ENCODE results near the gene KDM2B.
A peak's percentile ranks its signal among the peaks of the same experiment; 100 is the strongest.
"Not testable (repeated sequence)": the region's sequence is repeated elsewhere in the genome, so short reads cannot be mapped to it uniquely, and the experiment has no call there.

The KDM2B gene

DNA sequence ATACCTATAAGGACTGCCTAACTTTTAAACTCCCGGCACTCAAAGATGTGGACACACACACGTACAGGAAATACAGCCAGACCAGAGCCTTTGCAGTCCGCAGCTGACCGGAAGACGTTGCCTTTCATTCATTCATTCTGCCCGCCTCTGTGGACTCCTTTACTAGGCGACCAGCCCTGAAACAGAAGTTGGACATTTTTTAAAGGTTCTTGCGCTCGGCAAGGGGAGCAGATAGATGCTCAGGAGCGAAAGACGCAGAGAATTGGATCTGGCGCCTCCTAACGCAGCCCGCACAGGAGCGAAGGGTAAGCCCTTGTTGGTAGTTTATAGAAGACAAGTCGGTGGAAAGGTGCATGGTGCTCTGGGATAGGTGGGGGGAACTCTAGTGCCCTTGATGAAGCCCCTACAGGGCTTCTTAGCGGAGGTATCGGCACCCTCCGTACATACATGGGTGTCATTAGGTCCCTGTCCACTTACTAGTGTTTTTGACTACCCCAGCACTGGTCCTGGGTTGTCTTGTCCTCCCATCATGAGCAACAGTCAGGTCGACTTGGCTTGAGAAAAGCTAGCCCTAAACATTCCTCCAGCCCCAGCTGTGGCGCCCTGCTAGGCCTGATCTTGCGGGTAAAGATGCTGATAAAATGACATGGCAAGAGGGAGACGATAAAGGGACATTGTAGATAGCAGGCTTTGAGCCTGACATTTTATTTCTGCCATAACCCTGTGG, at the start of gene KDM2B:
TSS of gene KDM2B (minus strand) at position 65 of the 727 bp plus-strand sequence. CDS start 112 bp downstream, outside the sequence.
- peak; percentile 74 for DNase-seq

DNA sequence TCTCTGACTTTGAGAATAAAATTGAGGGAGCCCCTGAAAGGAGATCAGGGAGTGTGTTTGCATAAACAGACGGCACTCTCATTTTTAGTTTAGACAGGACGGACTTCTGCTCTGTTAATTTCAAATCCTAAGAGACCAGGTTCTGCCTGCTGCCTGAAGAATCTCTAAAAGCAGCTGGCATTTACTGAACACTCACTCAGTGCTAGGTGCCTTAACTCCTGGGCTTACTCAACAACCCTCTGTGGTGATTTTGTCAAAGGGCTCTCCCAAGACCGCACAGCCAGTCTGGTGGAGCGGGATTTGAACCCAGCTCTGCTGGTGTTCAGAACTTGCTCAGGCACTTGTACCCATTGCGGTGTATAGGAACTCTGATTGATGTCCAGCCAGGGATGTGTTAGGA, 47.7 kb upstream of the KDM2B start:
- DNase-seq, result no peak

- DNase-seq, result peak; percentile 8
Measured at GRCh38 chr12:121628037-121628436, 47.2 kb upstream of the KDM2B start.

- peak; percentile 85 for DNase-seq
Measured at GRCh38 chr12:121626853-121627640, 46.2 kb upstream of the KDM2B start.

DNA sequence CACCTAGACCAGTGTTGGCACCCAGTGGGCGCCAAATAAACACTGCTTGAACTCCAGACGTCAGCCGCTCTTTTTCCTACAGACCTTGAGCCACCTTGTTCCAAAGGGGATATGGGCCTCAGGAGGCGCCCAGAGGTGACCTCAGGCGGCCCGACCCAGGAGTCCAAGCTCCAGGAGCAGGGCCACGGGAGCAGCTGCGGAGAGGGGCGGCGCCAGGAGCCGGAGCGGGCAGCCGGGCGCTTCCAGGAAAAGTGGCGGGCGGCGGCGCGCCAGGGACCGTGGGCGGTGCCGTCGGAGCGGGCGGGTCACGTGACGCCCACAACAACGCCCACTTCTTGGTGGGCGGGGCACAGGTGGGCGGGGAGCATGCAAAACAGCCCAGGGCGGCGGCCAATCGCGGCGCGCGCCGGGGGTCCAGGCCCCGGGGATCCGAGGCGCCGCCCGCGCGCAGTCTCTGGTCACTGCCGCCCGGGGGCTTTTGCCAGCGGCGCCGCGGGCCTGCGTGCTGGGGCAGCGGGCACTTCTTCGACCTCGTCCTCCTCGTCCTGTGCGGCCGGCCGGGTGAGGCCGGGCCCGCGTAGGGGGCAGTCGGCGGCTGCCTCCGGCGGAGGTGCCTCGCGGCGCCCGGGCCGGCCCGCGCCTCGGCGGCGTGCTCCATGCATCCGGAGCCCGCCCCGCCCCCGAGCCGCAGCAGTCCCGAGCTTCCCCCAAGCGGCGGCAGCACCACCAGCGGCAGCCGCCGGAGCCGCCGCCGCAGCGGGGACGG, 45.4 kb upstream of the KDM2B start, which contains the start of gene ORAI1:
TSS of gene ORAI1 (plus strand) at position 444 of the 766 bp plus-strand sequence.
- peak; percentile 96 for DNase-seq

DNA sequence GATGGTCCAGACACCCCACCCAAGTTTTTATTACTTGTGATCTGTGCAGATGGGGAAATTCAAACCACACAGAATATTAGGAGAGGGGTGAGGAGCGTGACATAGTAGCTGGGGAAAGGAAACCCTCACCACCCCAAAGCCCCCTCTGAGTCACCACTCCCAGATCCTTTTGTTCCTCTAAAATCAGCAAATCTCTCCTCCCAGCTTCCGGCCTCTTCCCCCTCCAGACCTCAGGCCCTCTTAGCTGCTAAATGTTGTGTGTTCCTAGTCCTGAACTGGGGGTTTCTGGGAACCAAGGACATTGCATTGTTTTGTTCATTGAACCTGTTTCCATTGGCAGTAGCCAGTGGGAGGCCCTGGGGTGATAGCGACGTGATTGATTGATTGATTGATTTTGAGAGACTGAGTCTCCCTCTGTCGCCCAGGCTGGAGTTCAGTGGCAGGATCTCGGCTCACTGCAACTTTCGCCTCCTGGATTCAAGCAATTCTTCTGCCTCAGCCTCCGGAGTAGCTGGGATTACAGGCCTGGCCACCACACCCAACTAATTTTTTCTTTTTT, 39.6 kb upstream of the KDM2B start:
- DNase-seq, result peak; percentile 21

GRCh38 chr12:121618659-121619233, 37.9 kb upstream of the KDM2B start:
- DNase-seq, result no peak

GRCh38 chr12:121614872-121615467, 34.1 kb upstream of the KDM2B start:
- DNase-seq, result no peak

DNA sequence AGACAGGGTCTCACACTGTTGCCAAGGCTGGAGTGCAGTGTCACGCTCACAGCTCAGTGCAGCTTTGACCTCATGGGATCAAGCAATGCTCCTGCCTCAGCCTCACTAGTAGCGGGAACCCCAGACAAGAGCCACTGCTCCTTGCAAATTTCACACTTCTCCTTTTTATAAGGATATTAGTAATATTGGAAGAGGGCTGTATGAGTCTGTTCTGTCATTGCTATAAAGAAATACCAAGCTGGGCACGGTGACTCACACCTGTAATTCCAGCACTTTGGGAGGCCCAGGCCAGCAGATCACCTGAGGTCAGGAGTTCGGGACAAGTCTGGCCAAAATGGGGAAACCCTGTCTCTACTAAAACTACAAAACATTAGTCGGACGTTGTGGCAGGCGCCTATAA, 32.6 kb upstream of the KDM2B start:
- DNase-seq, result no peak

DNA sequence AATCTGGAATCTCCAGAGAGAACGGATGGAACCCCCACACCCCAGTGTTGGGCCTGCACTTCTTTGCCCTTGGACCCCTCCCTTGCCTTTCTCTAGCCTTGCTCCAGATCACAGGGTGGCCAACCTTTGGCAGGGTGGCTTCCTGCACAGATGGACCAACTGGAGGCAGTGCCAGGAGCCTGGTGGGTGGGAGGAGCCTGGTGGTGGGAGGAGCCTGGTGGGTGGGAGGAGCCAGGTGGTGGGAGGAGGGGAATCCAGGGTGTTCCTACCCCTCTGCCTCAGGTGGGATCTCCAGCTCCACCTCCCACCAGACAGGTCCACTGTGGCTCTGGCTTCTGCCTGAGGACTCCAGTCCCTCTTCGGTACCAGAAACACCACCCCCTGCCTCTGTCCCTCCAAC, 30.5 kb upstream of the KDM2B start:
- no peak for DNase-seq

DNA sequence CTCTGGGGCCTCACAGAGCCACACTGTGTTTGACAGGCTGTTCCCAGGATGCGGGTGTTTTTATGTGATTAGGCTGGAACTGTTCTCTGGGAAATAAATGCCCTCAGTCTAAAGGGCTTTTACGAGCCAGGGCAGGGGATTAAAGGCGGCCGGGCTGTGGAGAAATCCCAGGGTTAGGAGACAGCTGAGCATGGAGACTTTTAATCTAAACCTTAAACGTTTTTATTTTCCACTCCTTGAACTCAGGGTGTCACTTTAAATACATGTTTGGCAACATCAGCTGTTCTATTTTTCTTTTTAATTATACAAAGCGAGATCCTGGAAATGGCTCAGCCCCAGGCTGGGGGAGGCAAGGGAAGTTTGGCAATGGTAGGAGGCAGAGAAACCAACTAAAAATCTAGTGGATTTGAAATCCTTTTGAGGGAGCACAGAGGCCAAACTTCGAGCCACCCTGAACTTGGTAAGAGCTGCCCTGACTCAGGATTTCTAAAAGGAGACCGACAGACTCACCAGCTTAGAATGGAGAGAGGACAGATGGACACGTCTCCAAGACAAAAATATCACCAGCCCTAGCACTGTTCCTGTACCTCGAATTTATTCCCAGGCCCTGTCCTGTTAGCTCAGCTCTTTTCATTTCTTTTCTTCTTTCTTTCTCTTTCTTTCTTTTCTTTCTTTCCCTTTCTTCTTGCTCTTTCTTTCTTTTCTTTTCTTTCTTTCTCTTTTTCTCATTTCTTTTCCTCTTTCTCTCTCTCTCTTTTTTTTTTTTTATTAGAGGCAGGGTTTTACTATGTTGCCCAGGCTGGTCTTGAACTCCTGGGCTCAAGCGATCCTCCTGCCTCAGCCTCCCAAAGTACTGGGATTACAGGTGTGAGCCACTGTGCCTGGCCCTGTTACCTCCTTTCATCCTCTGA, 29.7 kb upstream of the KDM2B start:
- peak; percentile 9 for DNase-seq

GRCh38 chr12:121608301-121608700, 27.5 kb upstream of the KDM2B start:
- DNase-seq, result no peak

DNA sequence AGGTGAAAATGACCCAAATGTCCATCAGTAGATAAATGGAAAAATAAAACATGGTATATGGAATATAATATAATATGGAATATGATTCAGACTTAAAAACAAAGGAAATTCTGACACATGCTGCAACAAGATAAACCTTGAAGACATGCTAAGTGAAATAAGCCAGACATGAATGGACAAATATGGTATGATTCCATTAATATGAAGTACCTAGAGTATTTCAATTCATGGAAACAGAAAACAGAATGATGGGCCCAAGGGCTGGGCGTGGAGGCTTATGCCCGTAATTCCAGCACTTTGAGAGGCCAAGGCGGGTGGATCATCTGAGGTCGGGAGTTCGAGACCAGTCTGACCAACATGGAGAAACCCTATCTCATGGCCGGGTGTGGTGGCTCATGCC, 22.8 kb upstream of the KDM2B start:
- DNase-seq, result no peak

- DNase-seq, result no peak
Measured at GRCh38 chr12:121602766-121603165, 21.9 kb upstream of the KDM2B start.

DNA sequence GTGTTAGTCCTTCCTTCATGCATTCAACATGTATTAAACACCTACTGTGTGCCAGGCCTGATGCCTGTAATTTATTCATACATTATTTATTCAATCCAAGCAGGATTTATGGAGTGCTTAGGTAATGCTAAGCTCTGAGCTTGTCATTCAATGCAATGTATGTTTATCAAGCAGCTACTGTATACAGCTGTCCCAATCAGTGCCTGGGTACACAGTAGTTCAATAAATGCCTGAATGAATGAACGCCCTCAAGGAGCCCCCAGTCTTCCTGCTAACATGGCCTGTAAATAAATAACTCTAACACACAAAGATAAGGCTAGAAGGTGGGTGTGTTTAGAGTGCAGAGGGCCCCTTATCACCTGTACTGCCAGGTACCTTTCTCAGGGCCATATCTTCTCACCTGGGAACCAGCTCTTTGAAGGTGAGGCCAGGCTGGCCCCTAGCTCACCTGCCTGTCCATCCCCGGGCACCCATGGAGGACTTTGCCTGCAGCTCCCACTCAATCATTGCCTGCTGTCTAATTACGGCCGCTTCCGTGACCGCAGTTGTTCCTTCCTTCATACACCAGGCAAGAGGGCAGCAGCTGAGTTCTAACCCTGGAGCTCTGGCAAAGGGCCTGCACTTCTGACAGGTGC, 20.0 kb upstream of the KDM2B start:
- no peak for DNase-seq

DNA sequence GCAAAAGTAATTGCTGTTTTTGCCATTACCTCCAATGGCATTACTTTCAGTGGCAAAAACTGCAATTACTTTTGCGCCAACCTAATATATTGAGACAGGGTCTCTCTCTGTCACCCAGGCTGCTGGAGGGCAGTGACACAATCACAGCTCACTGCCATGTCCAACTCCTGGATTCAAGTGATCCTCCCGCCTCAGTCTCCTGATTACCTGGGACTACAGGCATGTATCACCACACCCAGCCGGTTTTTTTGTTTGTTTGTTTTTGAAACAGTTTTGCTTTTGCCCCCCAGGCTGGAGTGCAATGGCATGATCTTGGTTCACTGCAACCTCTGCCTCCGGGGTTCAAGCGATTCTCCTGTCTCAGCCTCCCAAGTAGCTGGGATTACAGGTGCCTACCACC, 15.7 kb upstream of the KDM2B start:
- DNase-seq, result no peak

GRCh38 chr12:121595520-121595919, 14.7 kb upstream of the KDM2B start:
- no peak for DNase-seq

DNA sequence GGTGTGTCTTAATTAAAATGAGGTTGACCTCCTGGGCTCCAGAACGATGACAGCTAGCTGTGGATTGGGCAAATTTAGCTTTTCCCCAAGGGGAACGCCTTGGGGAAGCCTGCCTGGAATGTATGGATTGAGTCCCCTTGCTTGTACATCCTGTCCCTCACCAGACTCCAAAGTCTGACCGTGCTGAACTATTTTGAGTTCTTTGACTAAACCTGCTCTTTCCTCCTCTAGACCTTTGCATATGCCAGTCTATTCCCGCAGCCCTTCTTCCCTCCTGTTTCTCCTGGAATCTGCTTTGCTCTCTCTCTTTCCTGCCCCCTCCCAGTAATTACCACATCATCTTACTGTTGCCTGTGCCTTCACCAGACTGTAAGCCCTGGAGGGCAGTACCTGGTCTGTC, 11.5 kb upstream of the KDM2B start:
- DNase-seq, result no peak

DNA sequence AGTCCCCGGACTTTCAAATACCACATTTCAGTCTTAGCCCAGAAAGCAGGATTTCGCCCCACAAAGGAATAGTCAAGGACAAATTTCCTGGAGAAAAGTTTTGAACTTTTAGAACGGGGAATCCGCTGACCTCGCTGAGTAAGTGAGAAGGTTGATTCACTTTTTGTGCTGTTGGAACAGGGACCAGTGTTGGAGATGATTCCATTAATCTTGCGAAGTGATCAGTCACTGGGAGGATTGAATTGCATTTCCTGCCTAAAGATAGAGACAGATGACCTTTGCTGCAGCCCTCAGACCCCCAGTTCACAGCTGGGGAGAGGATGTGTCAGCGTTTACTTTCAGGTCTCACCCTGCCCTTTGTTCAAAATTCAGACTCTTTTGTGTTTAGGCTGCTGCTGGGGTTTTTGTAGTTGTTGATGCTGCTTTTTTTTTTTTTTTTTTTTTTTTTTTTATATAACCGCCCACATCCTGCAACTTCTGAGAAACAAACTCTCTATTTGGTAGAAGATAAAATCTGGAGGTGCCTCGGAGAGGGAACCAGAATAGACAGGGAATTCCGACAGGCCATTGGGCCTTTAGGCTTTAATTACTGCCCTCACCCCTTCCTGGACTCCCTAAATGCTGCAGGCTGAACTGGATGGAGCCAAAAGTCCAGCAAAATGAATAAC, 9.8 kb upstream of the KDM2B start:
- no peak for DNase-seq

DNA sequence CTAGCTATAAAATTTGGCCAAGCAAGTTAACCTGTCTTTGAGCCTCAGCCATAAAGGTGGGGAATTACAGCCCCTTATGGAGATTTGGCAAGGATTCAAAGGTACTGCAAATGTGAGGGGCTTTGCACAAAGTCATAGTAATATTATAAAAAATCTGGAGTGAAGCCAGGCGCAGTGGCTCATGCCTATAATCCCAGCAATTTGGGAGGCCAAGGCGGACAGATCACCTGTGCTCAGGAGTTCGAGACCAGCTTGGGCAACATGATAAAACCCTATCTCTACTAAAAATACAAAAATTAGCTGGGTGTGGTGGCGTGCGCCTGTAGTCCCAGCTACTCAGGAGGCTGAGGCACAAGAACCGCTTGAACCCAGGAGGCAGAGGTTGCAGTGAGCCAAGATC, 4.1 kb upstream of the KDM2B start:
- not testable (repeated sequence) for DNase-seq

Measured in retina (tissue), 1 donor.